GM12891 (cell line): ENCODE data around the gene FLT1.

Source experiments
- POLR2A ChIP-seq: IDR thresholded peaks from 2 replicates; pipeline ENCODE4 v1.6.1; 2011; ENCODE audit warnings: low read depth, low read length, control low read depth
- POLR2AphosphoS5 ChIP-seq: IDR thresholded peaks from 2 replicates; pipeline ENCODE4 v1.6.1; 2011; ENCODE audit warnings: low read depth, low read length, control low read depth
- POU2F2 ChIP-seq: IDR thresholded peaks from 2 replicates; pipeline ENCODE4 v1.6.1; 2011; ENCODE audit warnings: low read depth, mild to moderate bottlenecking, control low read depth, low read length, moderate library complexity
- SPI1 ChIP-seq: IDR thresholded peaks from 2 replicates; pipeline ENCODE4 v1.6.1; 2011; ENCODE audit warnings: low read depth, low read length, control low read depth
- TAF1 ChIP-seq: IDR thresholded peaks from 2 replicates; pipeline ENCODE4 v1.6.1; 2011; ENCODE audit warnings: low read depth, low read length, control low read depth

DNA sequence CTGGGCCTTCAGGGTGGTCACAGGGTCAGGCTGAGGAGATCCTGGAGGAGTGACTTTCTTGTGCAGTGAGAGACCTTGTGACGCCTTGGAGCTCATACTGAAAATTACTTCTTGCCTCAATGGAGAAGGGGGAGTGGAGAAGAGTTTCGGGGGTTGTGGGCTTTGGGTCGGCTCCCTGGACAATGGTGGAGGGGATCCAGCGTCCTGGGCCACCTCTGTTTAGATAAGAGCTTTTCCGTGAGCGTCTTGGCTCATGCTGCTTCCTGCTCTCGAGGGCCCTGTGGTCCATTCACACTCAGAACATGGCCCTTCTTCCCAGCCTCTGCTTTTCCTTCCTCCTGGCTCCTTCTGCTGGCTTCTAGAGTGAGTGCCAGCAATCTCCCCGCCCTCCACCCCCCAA lies 81.9 kb downstream of the FLT1 start:
- TF ChIP-seq POLR2AphosphoS5 = no peak
- TF ChIP-seq TAF1 = no peak
- no peak for TF ChIP-seq POLR2A
- TF ChIP-seq POU2F2 = no peak
- TF ChIP-seq SPI1 = no peak
